ENCODE data around the gene MALT1.
"Not testable (repeated sequence)": the region's sequence is repeated elsewhere in the genome, so short reads cannot be mapped to it uniquely, and the experiment has no call there.

MALT1 gene

DNA sequence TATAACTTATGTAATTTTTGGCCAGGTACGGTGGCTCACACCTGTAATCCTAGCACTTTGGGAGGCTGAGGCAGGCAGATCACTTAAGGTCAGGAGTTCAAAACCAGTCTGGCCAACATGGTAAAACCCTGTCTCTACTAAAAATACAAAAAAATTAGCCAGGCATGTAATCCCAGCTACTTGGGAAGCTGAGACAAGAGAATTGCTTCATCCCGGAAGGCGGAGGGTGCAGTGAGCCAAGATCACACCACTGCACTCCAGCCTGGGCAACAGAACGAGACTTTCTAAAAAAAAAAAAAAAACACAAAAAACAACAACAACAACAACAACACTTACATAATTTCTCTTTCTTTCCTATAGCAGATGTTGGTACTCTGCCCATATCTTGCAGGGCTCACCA is 105.3 kb downstream of the MALT1 start:
- not testable (repeated sequence) for DNase-seq (ENCODE audit: low spot score)

DNA sequence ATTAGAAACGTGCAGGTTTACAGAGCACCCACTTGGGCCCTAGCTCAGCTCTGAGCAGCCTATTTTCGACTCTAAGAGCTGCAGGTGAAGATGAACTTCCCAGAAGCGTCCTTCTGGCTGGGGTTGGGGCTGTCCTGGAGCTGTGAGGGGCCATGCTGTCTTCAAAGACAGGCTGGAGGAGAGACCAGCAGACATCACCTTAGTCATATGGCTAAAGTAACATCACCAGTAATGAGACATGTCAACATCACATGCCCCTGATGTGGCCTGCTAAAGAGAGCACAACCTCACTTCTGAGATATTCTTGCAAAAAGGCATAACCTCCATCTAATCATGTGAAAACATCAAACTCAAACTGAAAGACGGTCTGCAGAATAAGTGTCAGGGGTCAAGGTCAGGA is 106.2 kb downstream of the MALT1 start:
- DNase-seq (ENCODE audit: low spot score), result no peak

DNA sequence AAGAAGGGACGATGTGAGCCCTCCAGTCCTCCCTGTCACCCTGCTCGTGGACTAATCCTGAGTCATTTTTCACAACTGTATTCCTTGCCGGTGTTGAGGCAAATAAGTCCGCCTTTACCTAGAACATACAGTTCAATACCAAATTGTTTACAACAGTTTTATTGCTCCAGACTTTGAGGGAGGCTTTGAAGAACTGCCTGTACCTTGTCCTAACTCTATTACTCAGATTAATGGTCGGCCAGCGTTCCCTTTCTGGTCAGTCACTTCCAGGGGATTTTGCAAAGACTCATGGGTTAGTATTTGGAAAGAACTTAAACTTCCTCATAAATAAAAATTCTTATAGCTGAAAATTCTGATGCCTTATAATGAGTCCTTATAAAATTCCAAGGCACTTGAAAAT is 108.3 kb downstream of the MALT1 start:
- no peak for DNase-seq (ENCODE audit: low spot score)

DNA sequence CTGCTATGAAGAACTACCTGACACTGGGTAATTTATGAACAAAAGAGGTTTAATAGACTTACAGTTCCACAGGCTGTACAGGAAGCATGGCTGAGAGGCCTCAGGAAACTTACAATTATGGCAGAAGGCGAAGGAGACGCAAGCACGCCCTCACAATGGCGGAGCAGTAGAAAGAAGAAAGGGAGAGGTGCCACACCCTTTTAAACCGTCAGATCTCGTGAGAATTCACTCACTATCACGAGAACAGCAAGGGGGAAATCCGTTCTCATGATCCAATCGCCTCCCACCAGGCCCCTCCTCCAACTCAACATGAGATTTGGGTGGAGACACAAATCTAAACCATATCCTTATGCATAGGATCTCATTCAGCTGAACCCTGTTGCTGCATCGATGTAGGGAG is 108.8 kb downstream of the MALT1 start:
- no peak for DNase-seq (ENCODE audit: low spot score)

DNA sequence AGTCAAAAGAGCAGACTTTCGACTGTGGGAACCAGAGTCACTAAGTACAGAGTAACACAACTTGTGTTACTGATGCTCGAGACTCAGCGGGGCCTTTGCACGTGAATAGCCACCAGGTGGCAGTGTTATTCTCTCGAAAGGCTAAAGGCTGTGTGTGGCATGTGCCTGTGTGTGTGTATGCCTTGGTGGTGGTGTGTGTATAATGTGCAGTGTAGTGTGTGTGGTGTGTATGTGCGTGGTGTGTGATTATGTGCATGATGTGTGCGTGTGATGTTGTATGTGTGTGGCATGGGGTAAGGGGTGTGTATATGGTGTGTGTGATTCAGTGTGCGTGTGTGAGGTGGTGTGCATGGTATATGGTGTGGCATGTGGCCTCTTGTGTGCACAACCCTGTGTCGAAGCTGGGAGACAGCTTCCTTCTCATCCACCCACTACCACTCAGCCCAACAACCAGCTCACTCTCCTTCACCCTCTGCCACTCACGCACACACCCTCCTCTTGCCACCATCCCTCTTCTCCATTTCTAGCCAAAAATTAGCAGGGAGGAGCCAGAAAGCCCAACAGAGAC is 110.4 kb downstream of the MALT1 start:
- DNase-seq (ENCODE audit: low spot score), result peak; percentile 73

DNA sequence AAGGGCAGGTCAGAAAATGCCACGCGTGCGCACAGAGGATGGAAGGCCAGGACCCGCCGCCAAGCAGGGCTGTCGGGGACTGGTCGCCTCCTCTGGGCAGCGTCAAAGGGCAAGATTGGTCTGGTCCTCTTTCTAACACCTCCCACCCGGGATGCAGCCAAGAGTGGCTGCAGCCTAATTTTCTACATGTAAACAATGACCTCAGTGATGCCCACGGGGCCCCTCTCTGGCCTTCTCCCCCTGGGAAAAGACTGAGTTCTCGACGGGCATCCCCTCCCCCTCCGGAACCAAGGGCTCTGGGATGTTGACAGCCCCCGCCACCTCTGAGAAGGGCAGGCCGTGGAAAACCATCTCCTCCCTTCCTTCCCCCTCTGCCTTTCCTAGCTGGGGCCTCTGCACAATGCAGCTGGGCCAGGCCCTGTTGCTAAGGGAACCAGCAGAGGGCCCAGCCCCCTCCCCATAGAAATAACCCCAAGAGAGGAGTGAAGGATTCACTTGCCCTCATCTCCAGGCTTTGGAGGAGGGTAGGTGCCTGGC is 113.4 kb downstream of the MALT1 start:
- no peak for DNase-seq (ENCODE audit: low spot score)

DNA sequence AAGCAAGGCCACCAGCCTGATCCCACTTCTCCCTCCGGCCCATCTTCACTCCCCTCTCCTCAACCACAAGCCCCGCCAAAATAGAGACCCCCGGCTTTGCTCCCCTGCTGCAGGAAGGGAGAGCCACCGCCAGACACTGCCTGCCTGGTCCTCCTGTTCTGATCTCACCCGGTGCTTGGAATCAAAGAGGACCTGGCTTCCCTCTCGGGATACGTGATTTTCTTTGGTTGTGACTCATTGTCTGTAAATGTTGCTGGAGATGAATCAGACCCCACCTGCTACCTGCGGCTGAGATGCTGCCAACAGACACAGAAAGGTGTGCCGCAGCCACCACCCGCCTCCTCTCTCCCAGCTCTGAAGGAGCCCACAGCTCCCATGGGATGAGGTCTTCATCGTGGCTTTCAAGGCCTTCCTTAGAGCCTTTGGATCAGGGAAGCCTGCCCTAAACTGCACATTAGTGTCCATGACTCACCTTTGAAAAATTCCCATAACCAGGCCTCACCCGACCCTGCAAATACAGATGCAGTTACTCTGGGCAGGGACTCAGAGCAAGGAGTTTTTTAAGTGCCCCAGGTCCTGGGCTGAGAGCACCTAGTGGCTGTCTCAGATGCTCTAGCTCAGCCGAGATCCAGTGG is 114.0 kb downstream of the MALT1 start:
- DNase-seq (ENCODE audit: low spot score), result peak; percentile 68

DNA sequence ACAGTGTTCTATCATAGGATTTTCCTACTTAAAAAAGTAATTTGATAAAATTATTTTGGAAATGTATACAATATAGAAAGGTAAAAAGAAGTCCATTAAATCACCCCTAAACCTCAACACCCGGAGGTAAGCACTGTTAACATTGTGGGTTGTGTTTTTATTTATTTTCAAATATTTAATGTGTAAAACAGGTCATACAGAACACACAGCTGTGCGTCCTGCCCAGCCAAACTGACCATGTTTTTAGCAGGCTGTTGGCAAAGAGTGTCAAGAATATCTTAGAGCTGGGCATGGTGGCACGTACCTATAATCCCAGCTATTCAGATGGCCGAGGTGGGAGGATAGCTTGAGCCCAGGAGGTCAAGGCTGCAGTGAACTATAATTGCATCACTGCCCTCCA is 114.6 kb downstream of the MALT1 start:
- DNase-seq (ENCODE audit: low spot score), result no peak

DNA sequence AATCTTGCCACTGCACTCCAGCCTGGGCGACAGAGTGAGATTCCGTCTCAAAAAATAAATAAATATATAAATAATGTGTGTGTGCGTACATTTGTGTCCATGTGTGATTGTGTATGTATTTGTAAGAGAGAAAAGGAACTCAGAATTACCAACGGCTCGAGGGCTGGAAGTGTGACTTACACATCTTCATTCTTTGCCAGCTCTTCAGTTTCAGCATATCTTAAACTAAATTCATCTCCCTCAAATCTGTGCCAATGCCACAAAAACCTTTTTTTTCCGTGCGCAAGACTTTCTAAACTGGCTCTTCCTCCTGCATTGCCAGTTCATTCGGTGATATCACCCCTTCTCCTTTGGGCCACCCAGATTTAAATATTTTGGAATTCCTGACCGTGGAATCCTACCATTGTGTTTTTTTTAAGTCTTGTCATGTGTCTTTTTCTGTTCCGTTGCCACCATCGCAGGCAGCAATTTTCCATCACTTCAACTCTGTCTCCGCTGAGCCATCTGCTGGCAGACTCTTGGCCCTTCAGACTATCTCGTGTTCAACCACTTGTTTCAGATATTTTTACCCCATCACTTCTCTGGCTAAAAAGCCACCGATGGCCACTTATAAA is 116.4 kb downstream of the MALT1 start:
- DNase-seq (ENCODE audit: low spot score), result no peak

DNA sequence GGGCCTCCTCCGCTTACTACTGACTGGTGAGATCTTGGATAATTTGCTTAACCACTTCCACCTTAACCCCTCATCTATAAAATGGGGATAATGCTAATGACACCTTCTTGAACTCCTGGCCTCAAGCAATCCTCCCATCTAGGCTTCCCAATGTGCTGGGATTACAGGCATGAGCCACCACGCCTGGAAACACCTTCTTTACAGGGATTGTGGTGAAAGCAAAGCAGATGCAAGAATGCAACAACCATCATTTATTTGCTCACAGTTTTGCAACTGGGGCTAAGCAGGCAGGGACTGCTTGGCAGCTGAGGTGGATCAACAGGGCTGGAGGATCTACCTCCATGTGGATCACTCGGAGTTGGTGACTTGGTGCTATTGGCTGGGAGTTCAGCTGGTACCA is 117.2 kb downstream of the MALT1 start:
- no peak for DNase-seq (ENCODE audit: low spot score)

DNA sequence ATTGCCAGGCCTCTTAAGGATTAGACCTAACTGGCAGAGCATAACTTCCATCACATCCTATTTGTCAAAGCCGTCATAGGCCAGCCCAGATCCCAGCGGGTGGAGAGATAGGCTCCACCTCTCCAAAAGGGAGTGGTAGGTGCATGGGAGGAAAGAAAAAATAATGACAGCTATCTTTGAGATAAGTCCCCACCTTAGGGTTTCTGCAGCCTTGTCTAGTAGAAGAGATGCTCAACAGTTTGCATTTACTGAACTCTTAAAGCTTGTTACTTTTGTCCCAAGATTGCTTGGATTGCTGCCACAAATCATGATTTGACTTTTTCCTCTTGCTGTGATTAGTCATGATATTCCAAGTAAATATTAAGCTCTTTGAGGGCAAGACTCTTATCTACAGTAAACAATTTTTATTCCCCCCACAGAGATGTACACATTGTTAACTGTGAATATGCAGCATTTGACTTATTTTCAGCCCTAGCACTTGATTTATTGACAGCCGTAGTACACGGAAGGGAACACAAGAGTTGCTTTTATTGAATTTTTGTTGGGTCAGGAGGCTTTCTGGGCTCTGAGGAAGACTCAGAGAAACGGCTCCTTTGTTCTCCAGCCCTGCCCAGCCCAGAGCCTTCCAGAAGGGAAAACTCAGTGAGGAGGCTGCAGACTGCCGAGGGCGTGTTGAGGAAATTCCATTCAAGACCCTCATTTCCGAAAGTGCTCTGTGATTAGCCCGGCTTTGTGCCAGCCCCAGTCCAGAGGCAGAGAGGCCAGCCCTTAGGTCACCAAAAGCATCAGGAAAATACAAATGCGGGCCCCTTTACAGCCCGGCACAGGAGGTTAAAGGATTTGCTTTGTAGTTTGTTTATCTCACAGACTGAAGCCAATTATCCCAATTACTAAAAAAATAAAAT is 118.0 kb downstream of the MALT1 start:
- no peak for DNase-seq (ENCODE audit: low spot score)

DNA sequence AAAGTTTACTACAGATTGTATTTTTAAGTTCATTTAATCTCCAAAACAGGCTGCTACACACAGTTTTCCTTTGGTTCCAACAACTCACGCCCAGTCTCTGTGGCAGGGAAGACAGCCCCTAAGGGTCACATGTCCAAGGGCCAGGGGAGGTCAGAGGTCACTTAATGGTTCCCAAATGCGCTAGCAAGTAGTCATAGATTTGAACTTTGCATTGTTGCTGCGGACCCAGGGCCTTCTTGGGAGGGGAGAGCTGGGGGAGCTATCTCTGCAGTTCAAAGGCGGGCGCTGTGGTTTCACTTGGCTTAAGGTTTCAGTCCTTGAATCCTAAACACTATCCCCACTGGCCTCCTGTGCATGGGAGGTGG is 118.6 kb downstream of the MALT1 start:
- no peak for DNase-seq (ENCODE audit: low spot score)

DNA sequence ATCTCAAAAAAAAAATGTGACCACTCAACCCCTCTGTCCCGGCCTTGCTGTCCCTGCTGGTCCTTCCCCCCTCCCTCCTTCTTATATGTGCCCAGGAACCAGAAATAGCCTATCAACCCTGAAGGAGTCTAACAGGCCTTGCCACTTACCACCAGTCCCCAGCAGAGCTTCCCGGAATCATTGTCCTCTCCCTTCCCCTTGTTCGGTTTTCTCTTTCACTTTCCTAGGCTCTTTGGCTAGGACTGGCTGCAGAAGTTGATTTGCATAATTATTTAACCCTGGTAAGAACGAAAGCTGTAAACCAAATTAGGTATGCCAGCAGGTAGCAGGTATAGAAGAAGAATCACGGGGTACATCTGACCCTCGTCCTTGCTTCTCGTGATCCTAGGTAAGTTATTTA is 120.8 kb downstream of the MALT1 start:
- no peak for DNase-seq (ENCODE audit: low spot score)

DNA sequence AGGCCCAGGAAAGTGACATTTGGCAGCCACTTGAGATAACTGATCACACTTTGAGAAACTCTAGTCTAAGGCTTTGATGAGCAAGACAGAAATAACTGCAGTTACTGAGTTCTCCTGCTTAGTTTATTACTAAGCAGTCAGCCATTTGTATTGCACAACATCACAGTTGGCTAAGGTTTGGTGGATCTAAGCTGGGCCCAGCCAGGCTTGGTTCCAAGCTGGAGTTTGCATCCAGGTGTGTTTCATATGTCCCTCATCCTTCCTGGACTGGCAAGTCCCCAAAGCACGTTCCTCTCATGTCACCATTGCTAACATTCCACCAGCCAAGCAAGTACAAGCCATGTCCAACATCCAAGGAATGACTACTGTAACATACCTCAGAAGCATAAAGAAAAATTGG is 122.1 kb downstream of the MALT1 start:
- DNase-seq (ENCODE audit: low spot score), result peak; percentile 67

DNA sequence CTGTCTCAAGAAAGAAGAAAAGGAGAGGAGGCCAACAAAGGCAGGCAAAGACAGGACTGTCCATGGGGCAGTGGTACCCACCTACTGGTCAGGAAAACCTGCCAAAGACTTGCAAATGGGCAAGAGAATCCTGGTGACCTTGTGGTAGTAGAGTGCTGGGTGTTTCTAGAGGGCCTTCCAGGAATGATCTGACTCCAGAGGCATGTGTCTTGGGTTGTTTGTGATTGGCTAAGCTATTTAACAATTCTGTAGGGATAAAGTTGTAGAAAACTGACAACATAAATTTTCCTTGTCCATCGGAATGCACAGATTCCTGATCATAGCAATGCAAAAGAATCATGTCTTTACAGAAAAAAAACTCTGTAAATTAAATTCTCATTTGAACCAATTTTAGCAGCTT is 125.0 kb downstream of the MALT1 start:
- no peak for DNase-seq (ENCODE audit: low spot score)

DNA sequence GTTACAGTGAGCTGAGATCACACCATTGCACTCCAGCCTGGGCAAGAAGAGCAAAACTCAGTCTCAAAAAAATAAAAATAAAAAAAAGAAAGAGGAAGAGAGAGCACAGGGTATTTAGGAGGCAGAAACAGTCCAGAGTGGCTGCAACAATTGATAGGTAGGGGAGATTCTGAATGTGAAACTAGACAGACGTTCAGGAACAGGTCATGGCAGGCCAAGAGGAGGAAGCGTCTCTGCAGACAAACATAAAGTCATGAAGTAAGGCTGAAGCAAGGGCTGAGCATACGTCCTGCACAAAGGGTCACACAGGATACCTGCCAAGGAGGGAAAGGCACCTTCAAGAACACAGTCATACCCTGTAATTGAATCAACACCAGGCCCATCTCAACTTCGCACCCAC is 129.3 kb downstream of the MALT1 start:
- DNase-seq (ENCODE audit: low spot score), result no peak

DNA sequence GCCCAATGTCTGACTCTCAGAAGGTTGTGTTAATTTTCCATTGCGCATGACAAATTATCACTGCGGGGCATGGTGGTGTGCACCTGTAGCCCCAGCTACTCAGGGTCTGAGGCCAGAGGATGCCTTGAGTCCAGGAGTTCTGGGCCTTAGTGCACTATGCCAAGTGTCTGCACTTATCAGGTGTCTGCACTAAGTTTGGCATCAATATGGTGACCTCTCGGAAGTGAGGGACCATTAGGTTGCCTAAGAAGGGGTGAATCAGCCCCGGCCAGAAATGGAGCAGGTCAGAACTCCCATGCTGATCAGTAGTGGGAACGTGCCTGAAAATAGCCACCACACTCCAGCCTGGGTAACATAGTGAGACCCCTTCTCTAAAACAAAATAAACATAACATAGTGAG is 131.7 kb downstream of the MALT1 start:
- DNase-seq (ENCODE audit: low spot score), result no peak

DNA sequence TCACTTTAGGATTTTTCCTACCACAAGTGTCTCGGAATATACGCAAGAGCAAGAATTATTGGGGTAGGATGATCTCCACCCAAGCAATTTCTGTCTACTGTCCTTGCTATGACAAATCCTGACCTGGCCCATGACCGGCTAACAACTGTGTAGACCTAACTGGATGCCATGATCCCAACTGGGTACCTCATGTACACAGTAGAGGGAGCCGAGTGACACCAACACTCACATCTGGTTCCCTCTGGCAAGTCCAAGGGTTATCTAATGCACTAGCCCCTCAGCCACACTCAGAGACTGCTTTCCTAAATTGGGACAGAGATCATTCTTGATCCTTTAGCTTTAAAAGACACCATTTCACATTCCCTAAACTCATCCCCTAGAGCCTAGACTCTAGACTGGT is 132.7 kb downstream of the MALT1 start:
- no peak for DNase-seq (ENCODE audit: low spot score)
